Activated effector memory CD4-positive, alpha-beta T cell treated with Interleukin-2 at 50 U/mL for 16 hours (primary cell): ENCODE results near the gene LPP.

Source experiments
- DNase-seq: peaks from one replicate; pipeline ENCODE4 v3.0.0-alpha.2; 2020

Gene LPP

DNA sequence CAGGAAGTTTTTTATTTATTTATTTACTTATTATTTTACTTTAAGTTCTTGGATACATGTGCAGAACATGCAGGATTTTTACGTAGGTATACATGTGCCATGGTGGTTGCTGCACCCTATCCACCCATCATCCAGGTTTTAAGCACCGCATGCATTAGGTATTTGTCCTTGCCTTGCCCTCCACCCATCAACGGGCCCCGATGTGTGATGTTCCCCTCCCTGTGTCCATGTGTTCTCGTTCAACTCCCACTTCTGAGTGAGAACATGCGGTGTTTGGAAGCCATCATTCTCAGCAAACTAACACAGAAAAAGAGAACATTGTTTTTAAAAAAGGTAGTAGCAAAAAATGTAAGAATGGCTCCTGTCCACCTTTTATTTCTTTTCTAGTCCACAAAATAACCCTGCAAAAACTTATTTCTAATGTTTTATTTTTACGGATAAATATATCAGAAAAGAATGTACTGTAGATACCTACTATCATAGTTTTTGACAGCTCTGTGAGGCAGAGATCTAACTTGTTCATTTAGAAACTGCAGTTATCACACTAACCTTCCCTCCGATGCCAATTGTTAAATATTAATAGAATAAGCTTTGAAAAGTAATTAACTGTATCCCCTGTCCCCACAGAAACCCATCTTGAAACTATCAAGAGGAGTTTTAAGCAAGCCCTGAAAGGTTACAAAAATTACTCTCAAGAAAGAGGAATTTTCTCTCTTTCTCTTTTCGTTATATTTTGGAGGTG, 189.2 kb downstream of the LPP start:
- no peak for DNase-seq

DNA sequence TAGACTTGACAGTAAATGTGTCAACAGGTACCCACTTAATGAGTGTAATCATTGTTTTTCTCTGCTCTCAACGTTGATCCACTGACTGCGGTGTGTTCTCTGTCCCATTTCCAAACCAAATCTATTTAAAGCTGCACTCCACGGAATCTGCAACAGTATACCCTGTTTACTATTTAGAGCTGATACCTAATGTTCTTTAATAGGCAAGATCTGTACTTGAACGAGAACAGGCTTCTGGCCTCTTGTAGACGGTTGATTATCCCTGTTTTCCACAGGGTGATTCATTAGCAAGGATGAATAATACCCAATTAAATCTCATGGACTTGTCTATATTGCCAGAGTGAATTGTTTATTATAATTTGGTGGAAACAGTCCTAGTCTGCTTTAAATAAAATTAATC, 189.9 kb downstream of the LPP start:
- no peak for DNase-seq

DNA sequence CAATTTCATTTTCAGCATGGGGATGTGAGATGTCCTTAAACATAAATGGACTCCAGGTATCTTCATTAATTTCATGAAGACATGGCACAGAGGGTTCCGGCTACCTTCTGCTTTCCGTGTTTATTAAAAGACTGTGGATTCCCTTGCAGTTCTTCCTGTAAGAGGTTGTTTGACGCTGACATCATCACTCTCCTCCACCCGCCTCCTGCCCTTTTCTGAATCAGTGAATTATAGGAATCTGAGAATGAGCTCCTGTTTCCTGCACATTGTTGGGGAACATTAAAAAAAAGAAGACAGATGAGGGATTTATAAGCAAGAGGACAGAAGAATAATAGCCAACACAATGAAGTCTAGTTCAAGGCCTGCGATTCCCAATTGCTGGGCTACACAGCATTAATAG, 191.3 kb downstream of the LPP start:
- DNase-seq: no peak

DNA sequence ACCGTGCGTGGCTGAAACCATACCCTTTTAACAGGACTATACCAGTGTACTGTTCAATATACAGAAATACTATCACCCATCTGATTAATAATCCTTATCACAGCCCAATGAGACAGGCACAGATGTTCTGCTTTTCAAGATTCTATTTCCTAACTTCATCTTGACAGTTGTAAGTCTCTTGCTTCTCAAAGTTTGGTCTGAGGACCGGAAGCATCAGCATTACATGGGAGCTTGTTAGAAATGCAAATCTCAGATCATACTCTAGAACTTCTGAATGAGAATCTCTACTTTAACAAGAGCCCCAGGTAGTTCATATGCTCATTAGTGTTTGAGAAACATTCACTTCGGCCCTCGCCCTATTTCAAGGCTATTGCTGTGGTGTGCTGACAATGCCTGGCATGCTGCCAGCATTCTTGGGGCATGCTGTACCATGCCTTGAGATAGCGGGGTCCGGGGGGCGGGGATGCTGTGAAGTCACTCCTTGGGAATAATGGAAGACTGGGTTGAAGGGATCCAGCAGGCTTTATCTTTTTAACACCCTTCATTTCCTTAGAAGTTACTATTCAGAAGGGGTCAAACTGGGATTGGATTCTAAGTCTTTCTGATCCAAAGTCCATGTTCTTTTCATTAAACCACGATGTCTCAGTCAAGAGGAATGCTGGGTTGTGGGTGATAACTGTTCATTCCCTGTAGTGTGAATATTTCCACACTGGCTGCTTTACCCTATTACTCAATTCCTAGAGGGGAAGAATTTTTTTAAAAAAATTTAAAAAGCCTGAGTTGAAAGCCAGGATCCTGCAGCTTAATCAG, 194.7 kb downstream of the LPP start:
- DNase-seq: no peak

DNA sequence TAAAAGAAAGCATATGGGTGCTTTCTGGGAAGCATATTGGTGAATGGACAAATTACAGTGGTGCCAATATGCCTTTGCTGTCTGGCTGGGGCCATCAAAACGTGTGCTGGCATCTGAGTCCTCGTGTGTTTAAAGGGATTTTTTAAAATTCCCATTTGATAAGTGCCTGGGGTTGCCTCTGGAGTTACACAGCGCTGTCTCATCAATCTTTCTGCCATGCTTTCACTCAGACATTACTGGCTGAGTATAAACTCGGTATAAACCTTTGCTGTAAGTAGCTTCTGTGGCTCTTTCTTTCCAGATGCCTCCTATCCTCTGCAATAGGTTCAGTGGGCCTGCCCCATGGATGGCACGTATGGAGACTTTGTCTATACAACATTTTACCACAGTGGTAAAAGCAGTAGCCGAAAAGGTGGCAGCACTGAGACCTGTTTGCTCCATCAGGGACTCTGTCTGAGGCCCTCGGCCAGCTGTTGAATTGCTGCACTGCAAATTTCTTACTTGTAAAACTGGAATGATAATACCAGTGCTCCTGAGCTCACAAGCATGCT, 195.5 kb downstream of the LPP start:
- DNase-seq: no peak

DNA sequence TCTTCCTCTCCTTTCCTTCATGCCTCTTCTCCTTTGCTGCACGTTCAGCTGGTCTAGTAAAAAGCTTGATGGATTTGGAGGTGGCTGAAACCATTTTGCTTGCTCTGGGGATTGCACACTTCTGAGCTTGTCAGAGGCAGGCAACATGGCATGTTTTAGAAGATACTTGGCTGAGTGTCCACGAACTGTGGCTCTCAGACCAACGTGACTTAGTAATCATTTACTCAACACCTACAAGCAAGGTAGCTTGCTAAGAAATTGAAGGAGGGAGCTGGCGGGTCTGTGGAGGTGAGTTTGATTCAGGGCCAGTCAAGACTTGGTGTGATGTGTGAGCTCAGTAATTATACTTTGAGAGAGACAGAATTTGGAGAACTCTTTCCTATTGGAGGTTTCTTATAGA, 196.0 kb downstream of the LPP start:
- no peak for DNase-seq

DNA sequence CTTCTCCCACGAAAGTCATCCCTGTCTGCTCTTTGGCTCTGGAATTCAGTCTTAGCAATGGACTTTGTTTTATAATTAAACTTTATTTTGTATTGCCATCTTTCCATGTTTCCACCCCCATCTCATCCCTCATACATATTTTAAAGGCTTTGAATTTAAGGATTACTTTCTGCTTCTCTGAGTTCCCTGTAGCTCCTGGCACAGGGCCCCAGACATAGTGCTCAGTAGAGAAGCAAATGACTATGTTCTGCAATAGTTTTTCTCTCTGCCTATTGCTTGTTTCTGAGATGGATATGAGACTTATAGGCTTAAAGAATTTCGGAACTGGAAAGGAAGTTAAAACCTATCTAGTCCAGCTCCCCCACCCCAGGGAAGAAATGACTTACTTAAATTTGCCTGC, 197.0 kb downstream of the LPP start:
- DNase-seq: no peak

DNA sequence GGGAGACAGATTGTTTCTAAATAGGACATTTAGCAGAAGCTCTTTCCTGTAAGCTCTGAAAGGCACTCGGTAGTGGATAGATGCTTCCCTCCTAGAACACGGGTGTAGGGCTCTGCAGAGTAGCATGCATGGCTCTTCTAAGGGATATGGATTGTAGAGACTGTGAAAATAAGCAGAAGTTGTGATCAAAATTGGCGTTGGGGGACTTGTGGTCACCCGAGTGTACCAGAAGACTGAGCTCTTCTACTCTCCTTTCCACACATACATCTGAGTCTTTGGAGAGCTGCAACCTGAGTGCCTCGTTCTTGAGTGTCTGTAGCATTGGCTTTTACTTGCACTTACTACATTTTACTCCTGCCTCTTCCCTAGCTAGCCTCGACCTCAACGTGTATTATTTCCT, 197.7 kb downstream of the LPP start:
- no peak for DNase-seq

DNA sequence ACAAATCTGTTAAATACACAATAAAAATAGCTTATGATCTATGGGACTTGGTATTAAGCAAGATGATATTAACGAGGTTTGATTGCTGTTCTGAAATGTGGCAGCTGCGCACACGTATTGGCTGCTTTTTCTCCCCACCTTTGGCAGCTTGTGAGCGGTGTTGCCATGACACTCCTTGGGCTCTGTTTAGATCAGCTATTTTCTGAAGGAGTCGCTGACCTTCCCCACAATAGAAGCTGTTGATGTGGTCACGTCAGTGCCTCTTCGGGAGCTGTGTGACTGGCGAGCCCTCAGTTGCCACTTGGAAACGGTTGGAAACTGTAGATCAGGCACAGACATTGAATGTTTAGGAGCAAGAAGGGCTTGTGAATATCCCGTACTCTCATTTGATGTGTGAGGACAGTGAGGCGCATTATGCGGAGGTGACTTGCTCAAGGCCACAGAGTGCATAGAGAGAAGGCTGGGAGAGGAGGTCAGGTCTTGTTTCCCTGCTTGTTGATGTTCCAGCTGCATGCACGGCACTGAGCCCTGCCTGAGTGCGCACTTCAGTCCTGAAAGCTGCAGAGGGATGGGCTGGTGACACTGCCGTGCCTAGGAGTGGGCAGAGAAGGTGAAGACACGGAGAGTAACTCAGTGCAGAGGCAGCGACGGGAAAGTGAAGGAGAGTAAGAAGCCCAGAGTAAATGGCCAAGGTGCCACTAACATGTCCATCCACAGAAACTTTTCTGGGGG, 198.4 kb downstream of the LPP start:
- no peak for DNase-seq

DNA sequence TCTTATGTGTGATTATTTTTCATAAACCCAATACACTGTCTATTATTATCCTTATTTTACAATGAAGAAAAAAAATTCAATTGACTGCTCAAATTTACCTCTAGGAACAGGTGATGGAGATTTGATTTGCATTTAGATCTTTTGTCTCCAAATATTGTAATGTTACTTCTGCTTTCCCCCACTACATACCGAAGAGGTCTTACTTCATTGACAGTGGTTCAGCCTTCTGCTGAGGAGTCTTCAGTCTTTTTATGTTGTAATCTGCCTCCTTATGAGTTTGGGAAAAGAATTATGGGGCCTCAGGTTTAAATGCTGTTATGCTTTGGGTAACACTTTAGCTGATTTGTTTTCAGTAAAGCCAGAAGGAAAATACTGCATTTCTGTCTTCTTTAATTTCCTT, 199.5 kb downstream of the LPP start:
- no peak for DNase-seq

DNA sequence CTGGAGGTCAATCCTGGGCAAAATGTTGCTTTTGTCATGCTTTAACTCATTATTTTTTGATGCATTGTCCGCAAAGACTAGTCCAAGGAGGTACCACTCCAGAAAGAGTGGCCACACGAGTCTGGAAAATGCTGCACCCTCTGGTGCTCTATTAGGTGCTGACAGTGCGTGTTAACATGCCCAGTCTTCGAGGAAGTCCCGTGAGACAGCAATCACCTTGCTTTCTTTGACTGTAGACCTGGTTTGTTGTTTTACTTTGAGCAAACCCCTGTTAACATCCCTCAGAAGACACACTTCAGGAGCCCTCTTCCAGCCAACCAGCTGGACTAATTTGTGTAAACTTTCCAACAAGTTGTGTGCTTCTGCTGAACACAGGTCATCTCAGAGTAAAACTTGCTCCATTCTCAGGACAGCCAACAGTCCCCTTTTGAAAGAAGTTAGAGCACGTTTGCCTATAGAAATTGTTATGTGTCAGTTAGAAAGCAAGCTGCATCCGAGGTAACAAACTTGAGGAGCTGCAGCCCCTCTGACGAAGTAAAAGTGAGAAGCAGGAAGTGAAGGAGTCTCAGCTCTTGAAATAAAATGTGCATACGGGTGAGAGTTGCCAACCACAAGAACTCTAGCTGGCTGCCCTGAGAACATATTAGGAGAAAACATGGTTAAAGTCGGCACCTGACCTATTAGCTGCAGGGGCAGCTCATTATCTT, 205.0 kb downstream of the LPP start:
- no peak for DNase-seq

DNA sequence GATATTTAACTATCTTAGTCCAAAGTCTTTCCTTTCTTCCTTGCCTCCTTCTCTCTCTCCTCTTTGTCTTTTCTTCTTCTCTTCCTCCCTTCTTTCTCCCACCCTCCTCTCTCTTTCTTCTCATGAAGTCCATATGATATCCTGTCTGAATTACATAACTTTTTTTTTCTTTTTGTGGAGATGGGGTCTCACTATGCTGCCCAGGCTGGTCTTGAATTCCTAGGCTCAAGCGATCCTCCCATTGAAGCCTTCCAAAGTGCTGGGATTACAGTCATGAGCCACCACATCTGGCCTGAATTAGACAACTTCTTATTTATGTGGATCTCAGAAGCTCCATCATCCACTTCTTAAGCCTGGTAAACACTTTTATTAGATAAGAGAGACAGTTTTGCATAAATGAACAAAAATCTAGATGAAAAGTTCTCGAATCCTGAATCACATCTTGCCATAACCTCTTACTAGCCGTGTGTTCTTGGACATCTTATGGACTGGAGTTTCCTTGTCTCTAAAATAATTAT, 206.5 kb downstream of the LPP start:
- DNase-seq: no peak

DNA sequence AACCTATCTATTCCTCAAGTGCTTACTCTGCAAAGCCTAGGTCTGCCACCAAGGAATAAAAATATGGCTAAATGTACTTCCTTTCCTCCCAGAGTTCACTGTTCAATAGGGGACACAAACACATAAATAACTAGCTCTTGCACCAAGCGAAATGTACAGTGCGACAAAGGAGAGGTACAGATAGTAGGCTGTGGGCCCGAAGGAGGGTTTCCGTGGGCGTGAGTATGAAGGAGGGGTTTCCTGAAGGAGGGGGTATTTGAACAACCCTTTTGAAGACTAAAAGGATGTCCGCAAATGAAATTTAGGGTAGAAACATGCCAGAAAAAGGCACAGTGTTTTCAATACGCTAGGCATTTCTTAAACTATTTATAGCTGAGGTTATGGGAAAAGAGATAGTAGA, 207.9 kb downstream of the LPP start:
- no peak for DNase-seq

DNA sequence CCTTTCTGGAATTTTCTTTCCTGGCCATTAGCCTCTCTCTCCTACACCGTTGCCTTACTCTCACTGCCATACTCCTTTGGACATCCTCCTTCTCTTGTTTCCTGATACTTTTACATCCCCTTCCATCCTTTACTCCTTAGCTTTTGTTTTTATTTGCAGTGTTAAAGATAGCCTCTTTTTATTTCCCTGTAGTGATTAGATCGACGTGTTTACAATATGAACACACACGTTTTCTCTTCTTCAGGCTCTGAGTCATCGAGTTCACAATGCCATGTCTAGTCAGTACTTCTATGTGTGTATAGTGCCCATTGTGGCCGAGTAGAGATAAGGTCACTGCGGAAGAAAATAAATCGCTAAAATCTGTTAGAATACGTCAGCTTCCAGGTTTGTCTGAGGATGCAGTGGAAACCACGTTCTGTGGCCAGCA, 208.5 kb downstream of the LPP start:
- DNase-seq: no peak

DNA sequence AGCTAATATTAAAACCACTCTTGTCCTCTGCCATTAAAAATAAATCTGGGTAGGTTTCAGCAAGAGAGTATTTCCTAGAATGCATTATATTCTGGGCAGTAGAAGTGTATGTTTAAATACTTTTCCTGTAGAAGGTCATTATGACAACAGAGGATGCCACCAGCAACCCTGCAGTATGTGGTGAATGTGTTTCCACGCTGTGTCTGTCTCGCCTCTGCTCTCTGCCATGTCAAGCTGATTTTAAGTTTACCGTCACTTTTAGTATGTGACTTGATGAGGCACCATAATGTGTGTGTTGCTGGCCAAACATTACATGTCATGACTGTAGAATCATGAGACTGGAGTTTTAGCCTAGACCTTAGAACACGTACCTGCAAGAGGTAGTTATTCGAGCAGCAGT, 211.2 kb downstream of the LPP start:
- DNase-seq: no peak

DNA sequence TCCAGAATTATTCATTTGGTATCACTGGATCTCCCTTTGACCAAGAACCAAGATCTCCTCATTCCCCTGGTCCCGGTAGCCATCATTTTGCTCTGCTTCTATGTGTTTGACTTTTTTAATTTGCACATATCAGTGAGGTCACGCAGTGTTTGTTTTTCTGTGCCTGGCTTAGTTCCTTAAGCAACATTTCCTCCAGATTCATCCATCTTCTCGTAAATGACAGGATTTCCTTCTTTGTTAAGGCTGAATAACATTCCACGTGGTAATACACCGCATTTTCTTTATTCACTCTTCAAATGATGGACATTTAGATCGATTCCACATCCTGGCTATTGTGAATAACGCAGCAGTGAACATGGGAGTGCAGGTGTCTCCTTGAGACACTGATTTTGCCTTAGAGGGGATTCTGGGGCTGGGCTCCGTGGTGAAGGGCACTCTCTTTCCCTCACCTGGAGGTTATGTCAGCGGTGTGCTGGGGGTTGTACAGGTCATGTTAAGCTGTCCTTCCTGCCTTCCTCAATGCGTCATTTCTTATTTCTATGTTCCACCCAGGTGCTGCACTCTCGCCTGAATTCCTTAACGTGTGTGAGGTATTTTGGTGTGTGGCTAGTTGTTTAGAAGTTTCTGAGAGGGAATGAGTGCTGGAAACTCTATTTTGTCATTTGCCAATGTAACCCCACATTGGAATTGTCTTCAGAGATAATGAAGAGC, 212.2 kb downstream of the LPP start:
- no peak for DNase-seq

DNA sequence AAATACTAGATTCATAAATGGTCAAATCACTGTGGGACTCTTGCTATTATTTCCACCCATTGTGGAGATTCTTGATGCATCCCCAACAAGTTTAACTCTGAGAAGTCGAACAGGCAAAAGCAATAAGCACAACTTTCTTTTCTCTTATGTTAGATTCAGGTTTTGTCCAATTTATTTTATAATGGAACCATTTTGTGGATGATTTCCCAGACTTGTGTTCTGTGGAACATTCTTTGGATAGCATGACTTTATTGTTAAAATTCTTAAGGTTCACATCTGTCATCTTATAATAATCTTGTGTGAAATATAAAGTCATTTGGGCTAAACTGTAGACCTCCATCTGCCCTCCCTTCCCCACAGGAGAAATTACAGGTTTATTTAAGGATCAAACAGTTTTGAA, 213.7 kb downstream of the LPP start:
- no peak for DNase-seq

DNA sequence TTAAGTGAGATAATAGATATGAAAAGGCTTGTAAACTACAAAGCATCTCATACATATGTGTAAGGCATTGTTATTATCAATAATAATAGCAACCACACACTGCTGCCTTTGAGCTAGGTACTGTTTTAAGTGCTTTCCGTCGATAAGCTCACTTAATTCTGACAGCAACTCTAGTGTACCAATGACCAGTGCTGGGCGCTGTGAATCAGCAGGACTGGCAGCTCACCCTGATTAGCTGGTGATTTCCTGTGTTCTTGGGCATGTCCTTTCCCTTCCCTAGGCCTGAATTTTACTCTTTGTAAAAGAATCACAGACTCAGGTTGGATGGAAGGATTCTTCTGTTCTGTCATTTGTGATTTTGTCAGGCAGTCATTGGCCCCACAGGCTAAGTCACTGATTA, 215.6 kb downstream of the LPP start:
- DNase-seq: no peak

DNA sequence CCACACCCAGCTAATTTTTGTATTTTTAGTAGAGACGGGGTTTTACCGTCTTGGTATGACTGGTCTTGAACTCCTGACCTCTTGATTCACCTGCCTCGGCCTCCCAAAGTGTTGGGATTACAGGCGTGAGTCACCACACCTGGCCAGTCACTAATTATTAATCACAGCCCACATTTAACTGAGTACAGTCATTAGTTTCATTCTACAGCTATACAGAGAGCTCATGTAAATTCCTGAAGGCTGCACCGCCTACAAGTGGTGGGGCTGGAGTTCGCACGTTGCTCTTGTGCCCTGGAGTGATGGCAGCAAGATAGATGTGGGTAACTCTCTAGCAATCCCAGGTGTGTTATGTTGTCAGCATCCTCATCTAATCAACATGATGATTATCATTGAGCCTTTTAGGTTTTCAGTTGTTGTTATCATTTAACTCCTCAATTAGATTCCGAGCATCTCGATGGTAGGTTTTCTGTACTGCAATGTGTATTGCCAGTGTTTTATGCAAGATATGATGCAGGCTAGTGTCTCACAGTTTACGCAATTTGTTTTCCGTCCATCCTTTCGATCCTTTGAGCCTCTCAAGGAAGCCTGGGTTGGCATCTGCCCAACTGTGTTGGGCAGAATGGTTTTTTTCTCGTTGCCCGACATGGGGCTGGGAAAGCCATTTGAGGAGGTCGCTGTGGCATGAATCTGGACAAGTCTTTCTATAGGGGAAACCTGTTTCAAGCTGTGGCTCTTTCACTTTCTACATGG, 216.3 kb downstream of the LPP start:
- DNase-seq: no peak

DNA sequence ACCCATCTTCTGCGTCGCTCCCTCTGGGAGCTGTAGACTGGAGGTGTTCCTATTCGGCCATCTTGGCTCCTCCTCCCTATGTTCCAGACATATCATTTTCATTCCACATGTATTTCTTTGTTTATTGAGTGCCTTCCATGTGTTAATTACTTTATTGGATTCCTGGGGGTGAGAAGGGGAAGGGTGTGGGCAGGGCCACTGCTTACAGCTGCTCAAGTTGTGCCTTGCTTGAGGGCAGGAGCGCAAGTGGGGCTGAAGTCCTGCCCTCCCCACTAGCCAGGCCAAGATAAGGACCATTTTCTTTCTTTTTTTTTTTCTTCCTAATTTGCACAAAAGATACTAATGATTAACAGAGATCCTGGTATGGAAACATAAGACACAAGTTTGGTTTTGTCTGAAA, 224.8 kb downstream of the LPP start:
- DNase-seq: no peak

DNA sequence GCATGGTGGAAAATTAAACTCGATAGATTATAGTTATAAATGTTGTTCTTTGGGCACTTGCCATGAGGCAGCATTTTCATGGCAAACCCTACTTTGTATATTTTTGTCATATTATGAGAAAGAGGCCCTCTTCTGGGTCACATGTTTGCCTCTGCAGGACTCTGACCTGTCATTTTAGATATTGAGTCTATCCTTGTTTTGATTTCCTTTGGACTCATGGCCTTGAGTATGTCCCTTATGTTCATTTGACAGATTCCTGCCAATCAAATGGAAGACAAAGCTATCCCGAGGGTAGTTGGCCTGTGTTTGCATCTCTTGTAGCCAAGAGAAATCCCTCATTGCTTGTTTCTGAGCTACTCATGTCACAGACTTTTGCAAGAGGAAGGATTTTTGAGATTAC, 226.3 kb downstream of the LPP start:
- DNase-seq: no peak
